ENCODE data around the gene OR6S1.
A peak's percentile ranks its signal among the peaks of the same experiment; 100 is the strongest.
"Not testable (repeated sequence)": the region's sequence is repeated elsewhere in the genome, so short reads cannot be mapped to it uniquely, and the experiment has no call there.

Gene OR6S1

DNA sequence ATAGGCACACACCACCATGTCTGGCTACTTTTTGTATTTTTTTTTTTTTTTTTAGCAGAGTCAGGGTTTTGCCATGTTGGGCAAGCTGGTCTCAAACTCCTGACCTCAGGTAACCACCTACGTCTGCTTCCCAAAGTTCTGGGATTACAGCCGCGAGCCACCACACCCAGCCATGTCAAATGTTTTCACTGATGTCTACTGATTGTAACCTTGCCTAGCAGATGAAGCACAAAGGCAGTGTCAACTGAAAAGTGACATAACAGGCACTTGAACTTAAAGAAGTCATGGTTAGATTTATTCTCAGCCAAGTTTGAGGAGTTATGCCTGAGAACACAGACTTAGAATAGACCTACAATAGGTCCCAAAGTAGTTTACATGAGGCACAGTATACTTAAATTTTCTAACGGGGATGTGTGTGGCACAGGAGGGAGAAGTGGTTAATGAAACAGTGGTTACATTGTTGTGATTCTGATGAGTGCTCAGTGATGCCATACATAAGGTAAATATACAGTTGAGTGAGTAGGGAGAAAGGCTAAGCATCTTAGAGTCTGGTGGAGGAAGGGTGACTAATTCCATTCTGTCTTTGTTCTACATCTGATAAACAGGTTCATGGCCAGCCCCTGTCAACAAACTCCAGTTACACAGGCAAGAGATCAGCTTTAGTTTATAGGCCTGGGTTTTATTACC is 30.2 kb upstream of the OR6S1 start:
- DNase-seq (ENCODE audit: low read depth in 2 of 2) = no peak

DNA sequence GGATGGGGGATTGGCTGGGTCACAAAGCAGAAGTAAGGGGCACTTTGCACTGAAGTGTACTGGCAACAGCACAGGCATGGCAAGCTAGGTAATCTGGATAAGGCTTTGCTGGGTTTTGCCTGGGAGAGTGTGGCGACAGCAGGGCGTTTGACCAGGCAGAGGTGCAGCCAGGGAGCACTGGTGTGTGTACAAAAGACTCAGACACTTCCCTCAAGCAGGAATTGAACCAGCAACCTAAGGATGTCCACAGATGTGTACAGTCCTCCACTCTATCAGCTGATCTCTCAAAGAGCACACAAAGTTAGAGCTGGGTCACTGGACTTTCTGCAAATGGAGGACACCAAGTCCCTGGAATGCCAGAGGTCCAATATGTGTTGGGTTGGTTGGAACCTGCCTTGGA is 27.5 kb upstream of the OR6S1 start:
- DNase-seq (ENCODE audit: low read depth in 2 of 2) = no peak

GRCh38 chr14:20667957-20668356 is 26.5 kb upstream of the OR6S1 start:
- DNase-seq (ENCODE audit: low read depth in 2 of 2) = no peak

DNA sequence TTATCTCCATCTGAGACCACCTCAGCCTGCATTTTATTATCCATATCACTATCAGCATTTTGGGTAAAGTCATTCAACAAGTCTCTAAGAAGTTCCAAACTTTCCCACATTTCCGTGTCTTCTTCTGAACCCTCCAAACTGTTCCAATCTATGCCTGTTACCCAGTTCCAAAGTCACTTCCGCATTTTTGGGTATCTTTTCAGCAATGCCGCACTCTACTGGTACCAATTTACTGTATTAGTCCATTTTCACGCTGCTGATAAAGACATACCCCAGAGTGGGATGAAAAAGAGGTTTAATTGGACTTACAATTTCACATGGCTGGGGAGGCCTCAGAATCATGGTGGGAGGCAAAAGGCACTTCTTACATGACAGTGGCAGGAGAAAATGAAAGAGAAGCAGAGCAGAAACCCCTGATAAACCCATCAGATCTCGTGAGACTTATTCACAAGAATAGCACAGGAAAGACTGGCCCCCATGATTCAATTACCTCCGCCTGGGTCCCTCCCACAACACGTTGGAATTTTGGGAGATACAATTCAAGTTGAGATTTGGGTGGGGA is 25.0 kb upstream of the OR6S1 start:
- not testable (repeated sequence) for DNase-seq (ENCODE audit: low read depth in 2 of 2)

- DNase-seq (ENCODE audit: low read depth in 2 of 2) = peak; percentile 9 to 11
Observed at GRCh38 chr14:20662968-20663732, 21.7 kb upstream of the OR6S1 start.

DNA sequence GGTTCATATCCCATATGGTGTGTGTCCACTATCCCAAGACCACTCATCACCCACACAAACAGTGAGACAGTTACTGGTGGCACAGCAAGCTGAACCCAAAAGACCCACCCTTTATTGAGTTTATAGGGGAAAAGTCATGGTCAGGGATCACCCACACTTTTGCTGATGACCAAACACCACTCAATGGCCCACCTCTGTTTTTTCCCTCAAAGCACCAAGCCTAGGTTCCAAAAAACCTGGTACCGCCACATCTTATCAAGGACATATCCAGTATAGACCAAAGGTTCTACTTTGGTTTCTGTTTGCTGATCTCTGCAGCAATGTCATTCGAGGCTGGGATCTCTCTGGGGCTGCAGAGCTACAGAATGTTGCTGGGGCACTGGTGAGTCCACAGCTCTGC is 19.7 kb upstream of the OR6S1 start:
- DNase-seq (ENCODE audit: low read depth in 2 of 2) = no peak

GRCh38 chr14:20659813-20660395 is 18.4 kb upstream of the OR6S1 start:
- no peak for DNase-seq (ENCODE audit: low read depth in 2 of 2)

DNA sequence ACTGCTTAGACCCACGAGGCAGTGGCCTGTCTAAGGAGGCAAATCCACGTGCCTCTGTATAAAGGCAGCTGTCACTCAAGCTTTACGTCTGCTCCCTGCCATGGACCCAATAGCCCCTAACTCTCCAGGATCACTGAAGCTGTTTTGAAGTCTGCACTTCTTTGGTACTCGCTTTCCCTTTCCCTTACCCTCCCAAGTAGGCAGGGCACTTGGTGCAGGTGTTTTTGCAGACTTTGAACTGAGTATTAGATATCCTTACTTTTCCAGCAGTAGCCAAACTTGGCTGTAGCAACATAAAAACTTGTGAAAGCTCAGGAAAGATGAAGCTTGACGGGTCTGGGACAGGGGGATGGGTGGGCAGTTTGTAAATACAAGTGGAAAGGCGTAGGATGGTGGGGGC is 17.8 kb upstream of the OR6S1 start:
- no peak for DNase-seq (ENCODE audit: low read depth in 2 of 2)

- no peak for DNase-seq (ENCODE audit: low read depth in 2 of 2)
Observed at GRCh38 chr14:20658246-20658645, 16.8 kb upstream of the OR6S1 start.

DNA sequence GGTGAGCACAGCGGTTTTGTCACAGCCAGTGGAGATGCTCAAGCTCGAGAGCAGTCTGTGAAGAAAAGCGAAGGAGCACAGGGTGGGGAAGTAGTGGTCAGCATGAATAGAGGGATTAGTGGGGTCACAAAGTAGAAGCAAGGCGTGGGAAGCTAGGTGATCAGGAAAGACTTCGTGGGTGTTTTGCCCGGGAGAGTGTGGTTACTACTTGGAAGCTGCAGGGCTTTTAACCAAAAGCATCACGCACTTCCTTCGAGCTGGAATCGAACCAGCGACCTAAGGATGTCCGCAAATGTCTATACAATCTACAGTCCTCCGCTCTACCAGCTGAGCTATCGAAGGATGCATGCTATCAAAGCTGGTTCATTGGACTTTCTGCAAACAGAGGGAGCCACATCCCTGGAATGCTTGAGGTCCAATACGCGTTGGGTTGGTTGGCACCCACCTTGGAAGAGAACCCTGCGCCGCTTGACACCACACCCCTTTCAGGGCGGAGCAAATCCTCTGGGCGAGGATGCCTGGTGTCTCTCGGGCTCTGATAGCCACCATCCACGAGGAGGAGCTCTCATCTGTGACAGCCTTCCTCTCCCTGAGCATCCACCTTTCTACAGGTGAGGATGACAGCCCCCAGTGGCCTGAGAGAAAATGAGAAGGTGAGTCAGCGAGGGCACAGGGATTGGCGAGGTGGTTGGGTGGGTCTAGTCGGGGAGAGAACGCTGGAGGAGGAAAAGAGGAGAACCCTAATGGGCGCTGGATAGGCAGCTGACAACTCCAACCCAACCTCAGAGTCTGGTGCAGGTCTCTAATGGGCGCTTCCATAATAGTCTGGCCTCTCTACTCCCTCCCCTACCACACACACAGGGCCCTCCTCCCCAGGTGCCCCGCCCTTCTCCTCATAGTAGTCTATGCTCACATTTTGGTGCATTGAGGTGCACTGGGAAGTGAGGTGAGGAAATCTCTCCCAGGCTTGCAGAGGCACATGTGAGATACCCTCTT is 16.0 kb upstream of the OR6S1 start:
- no peak for DNase-seq (ENCODE audit: low read depth in 2 of 2)

- DNase-seq (ENCODE audit: low read depth in 2 of 2) = no peak
Observed at GRCh38 chr14:20656274-20656673, 14.8 kb upstream of the OR6S1 start.

DNA sequence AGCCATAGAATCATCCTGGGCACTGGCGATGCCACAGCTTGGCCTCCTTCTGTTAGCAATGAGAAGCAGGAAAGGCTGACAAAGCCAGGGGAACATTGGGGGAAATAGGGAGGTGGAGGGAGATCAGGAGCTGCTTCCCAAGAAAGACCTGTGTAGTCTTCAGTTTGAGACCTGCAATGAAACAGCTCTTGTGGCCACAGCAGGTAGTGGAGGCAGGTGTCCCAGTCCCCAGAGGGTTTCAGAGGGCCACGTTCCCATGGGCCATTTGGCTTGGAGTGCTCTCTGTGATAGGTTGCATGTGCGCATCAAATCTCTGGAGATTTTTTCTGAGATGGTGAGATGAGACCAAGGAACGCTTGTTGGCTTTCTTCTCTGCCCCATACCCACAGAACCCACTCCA is 14.4 kb upstream of the OR6S1 start:
- no peak for DNase-seq (ENCODE audit: low read depth in 2 of 2)

- no peak for DNase-seq (ENCODE audit: low read depth in 2 of 2)
Observed at GRCh38 chr14:20652996-20653975, 11.8 kb upstream of the OR6S1 start.

- DNase-seq (ENCODE audit: low read depth in 2 of 2) = no peak
Observed at GRCh38 chr14:20645481-20645880, 4.0 kb upstream of the OR6S1 start.

- no peak for DNase-seq (ENCODE audit: low read depth in 2 of 2)
Observed at GRCh38 chr14:20644520-20644919, 3.0 kb upstream of the OR6S1 start.

- not testable (repeated sequence) for DNase-seq (ENCODE audit: low read depth in 2 of 2)
Observed at GRCh38 chr14:20642755-20643154, 1.3 kb upstream of the OR6S1 start.

DNA sequence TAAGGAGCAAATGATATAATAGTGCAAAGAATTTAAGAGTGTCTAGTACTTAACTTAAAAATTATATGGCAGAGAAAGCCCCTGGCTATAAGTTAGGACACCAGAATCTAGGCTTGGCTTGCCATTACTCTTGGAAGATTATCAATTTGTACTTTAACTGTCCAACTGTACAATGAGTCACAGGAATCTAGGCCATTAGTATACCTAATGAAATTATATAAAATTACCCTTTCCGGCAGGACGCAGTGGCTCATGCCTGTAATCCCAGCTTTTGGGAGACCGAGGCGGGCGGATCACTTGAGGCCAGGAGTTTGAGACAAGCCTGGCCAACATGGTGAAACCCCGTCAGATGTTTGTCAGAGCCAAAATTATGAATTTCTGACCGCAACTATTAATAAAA is 691 bp upstream of the OR6S1 start:
- no peak for DNase-seq (ENCODE audit: low read depth in 2 of 2)

DNA sequence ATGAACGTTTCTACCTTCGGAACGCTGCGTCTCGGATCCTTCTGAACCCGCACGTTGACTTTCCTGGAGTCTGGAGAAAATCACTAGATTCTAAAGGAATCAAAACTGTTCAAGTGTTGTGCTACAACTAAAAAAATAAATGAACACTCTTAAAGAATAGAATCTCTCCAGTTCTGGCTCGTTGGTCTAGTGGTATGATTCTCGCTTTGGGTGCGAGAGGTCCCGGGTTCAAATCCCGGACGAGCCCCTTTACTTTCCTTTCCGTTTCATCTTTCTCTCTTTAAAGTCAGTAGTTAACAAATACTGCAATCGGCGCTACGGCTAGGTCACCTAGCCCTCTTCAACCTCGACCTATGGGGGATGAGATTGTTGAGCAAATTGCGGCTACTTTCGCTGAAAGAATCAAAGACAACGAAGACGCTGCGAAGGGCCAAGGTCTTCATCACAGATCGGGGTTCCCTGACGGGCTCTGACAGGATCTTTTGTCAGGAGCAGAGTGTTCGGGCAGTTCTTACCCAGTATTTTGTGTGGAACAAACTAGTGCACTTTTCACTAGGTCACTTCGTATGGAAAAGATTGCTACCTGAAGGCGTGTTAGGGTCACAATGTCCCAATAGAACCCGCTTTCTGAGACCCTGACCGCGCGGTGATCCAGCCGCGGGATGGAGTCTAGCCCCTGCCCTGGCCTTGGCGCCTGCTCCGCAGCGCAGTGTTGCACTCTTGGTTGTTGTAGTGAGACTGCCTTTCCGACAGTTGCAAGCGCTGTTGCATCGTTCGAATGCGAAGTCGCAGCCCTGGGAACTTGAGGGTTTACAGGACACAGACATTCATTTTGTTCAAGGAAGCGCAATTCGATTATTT is 8.4 kb downstream of the OR6S1 start:
- DNase-seq (ENCODE audit: low read depth in 2 of 2) = peak in 1 of 2 experiments; percentile 48

DNA sequence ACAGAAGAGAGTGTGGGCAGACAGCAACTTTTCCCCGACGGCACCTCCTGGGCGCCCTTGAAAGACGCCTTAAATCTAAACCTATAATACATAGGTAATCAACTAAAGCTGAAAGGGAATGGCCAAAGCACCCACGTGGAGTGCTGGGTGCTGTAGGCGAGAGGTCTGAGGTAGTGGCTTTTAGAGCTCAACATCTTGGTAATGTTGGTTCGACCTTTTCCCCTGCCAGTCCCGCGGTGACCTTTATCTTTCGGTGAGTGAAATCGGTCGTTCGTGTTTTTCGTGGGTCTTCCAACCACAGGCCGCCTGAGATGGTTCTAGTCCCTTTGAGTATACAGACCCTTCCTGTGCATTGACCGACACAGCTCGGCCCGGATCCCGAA is 9.1 kb downstream of the OR6S1 start:
- DNase-seq (ENCODE audit: low read depth in 2 of 2) = no peak
